GM12874 (cell line): ENCODE results near the gene FAM20A.

Source experiments
- CTCF ChIP-seq: IDR thresholded peaks from 2 replicates; pipeline ENCODE4 v1.5.1; 2011; ENCODE audit warnings: low read depth, mild to moderate bottlenecking, control low read depth, low read length, moderate library complexity; ENCODE audit not compliant: insufficient read depth

FAM20A gene

DNA sequence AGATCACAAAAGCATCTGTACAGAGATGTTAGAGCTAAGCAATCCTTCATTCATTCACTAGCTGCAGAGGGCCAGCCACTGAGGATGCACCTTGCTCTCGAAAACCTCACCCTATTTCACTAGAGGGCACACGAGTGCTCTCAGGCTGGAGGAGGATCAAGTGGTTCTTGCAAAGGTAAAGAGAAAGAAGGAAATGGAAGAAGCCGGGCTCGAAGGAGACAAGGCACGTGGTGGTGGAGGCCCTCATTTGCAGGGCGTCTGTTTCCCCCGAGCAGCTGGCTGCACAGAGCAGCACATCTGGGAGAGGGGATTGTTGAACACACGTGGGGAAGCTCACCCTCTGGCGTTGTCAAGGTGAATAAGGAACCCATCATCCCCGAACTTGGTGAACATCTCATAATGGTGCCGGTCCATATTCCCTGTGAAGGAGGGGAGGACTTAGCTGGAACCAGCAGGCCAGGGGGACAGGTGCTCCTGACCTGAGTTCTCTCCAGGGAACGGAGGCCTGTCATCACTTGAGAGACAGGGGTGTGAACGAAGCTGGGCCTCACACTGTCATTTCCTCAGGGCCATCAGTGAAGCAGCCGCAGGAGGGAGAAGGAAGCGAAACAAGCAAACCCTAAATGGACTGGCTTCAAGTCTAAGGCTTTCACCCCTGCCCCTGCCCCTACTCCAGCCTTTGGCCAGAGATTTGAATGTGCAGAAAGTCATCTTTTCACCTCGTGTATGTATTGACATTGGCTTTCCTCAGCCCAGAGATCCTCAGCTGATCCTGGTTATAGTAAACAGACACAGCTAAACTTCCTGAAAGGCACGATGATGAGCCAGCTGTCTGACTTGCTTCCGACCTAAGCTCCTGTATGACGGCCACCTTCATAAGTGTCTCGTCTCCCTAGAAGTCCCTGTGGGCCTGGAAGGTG, 61.4 kb downstream of the FAM20A start:
- TF ChIP-seq CTCF = peak; percentile 27; the same call in 1 of the 2 replicates

DNA sequence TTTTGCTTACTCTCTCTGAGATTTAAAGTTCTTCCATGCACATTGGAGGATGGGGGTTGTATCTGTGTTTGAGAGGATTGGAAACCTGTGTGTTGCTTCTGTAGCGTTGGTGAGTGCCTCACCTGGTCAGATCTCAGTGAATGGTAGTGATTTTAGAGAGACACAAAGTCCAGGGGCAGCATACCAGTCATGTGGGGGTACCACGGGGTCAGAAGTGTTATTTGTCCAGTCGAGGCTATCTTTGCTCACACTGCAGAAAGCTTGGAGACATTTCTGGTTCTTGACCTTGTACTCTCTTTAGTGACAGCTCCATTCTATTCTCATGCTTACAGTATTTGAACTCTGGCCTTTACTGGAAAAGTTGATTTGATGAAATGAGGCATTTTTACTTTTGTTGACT, 65.2 kb downstream of the FAM20A start:
- TF ChIP-seq CTCF = no peak

GRCh38 chr17:68534695-68535088, 66.5 kb downstream of the FAM20A start:
- no peak for TF ChIP-seq CTCF

DNA sequence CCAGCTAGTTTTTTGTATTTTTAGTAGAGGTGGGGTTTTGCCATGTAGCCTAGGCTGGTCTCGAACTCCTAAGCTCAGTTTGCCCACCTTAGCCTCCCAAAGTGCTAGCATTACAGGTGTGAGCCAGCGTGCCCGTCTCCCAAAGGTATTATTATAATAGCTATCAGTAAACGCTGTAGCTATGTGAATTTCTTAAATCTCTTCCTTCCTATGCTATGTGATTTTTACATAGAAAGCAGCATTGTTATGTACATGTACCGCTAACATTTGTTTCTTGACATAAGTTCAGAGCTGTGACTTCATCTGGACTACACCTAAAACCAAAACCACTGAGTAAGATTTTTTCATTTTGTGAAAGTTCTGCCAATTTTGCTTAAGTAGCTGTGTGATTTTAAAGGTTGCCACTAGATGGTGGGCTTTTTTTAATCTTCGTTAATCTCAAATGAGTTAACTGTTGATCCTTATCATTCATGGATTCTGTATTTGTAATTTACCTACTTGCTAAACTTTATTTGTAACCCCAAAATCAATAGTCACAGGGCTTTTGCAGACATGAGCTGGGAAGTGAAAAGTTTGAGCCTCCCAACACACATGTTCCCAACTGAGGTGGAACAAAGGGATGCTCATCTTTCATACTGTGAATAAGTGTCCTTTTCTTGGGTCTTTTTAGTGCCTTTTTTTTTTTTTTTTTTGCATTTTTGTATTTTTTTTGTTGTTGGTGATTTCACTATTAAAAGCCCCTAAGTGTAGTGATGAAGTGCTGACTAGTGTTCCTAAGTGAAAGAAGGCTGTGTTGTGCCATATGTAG, 67.1 kb downstream of the FAM20A start:
- no peak for TF ChIP-seq CTCF

DNA sequence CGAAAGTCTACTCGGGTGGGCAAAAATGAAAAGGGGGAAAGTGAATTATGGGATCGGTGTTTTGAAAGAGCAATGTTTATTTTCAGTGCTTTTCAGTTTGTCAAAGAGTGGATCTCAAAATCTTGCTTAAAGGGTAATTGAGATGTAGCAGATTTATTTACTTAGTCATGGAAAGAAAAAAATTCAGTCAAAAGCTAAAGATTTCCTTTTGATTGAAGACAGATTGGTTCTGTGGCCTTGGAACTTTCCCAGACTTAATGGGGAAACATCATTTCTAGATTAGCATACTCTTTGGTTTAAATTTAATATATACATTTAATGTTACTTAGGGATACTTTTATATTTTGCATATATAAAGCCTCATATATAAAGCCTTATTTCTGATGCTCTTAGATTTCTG, 68.3 kb downstream of the FAM20A start:
- no peak for TF ChIP-seq CTCF

- TF ChIP-seq CTCF = no peak
These were observed 69.9 kb downstream of the FAM20A start for GRCh38 chr17:68531252-68531651.

- no peak for TF ChIP-seq CTCF
These were observed 73.9 kb downstream of the FAM20A start for GRCh38 chr17:68527314-68527713.
